Activated CD4-positive, alpha-beta T cell treated with anti-CD3 and anti-CD28 coated beads, Interleukin-2, amount 50 U/mL, for 48 hours (primary cell): ENCODE results near the gene POLR1E.
A peak's percentile ranks its signal among the peaks of the same experiment; 100 is the strongest.
"Not testable (repeated sequence)": the region's sequence is repeated elsewhere in the genome, so short reads cannot be mapped to it uniquely, and the experiment has no call there.

Experiments used
- DNase-seq, 2 experiments: peaks; one replicate each; pipeline ENCODE4 v3.0.0-alpha.2; 2020

Gene POLR1E

DNA sequence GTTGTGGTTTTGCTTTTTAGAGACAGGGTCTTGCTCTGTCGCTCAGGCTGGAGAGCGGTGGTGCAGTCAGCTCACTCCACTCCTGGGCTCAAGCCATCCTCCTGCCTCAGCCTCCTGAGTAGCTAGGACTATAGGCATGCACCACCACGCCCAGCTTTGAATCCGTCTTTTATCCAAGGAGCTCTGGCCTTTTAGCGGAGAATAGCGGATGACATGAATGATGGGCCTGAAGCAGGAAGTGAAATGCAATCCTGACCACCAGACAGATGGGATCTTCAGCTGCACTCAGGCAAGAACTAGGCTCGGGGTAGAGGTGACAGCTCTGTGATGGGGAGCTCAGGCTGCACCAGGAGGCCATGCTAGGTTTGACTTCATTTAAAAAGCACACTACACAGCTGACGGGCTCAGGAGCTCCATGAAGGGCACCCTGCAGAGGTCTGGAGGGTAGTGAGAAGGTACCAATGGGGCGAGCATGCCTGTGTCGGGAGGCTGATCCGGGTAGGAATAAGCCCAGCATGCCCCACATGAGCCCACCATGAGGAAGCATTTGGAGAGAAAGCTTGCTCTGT, 21.9 kb downstream of the POLR1E start:
- no peak for DNase-seq

DNA sequence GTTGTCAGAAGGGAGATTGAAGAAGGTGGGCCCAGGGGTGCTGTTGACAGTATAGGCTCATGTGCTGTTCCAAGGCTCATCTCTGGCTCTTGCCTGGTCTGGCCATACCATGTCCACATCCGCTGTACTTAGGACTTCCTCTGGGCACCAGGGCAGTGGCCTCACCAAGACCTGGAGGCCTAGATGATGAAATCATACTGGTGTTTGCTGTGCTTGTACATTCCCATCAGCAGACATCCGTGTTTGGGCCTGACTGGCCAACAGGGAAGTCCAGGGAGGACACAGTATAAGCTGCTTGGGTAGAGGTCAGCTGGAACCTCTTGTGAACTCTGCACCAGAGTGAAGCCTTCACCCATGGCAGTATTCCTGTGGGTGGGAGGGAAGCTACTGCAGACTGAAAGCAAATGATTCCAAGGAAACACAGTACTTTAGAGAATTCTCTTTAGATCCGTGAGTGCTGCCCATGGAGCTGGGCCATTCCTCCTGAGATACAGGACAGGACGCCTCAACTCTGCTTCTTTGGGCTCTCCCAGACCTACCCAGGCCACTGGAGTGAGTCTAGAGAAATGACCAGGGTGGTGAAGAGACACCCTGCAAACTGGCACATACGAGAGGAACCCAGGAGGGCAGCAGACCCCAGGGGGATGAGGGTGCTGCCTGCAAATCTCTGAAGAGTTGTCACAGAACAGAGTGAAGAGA, 22.5 kb downstream of the POLR1E start:
- DNase-seq: no peak

DNA sequence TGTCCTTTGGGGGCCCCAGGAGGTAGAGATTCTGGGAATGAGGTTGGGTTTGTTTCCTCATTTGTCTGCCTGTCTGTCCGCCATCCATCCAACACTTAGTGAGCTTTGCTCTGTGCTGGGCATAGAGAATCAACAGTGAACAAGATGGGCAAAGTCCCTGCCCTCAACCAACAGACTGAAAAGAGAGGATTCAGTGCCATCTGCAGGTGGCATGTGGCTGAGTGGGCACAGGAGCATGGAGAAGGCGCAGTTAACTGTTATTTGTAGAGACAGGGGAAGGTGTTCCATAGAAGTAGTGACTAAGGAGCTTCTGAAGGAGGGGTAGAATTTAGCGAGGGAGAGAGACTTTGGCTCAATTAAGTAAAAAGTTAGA, 23.1 kb downstream of the POLR1E start:
- no peak for DNase-seq

DNA sequence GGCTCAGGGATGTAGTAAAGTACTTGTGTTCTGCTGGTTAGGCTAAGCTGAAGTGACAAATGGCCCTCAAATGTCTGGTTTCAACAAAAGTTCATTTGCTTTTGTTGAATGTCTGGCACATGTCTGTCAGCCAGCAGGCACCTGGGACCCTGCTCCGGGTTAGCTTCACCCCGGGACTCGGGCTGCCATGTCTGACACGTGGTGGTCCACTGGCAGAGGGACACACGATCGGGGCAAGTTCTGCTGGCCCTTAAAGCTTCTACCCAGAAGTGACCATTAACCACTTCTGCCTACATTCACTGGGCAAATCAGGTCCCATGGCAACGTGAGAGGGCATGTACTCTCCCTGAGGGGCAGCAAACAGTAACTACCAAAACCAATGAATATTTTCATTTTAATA, 23.8 kb downstream of the POLR1E start:
- no peak for DNase-seq

DNA sequence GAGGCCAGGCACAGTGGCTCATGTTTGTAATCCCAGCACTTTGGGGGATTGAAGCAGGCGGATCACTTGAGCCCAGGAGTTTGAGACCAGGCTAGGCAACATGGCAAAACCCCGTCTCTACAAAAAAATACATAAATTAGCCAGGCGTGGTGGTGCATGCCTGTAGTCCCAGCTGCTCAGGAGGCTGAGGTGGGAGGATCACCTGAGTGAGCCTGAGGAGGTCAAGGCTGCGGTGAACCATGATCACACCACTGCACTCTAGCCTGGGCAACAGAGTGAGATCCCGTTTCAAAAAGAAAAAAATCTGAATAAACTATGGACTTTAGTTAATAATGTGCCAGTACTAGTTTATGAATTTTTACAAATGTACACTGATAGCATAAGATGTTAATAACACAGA, 24.3 kb downstream of the POLR1E start:
- DNase-seq: not testable (repeated sequence)

DNA sequence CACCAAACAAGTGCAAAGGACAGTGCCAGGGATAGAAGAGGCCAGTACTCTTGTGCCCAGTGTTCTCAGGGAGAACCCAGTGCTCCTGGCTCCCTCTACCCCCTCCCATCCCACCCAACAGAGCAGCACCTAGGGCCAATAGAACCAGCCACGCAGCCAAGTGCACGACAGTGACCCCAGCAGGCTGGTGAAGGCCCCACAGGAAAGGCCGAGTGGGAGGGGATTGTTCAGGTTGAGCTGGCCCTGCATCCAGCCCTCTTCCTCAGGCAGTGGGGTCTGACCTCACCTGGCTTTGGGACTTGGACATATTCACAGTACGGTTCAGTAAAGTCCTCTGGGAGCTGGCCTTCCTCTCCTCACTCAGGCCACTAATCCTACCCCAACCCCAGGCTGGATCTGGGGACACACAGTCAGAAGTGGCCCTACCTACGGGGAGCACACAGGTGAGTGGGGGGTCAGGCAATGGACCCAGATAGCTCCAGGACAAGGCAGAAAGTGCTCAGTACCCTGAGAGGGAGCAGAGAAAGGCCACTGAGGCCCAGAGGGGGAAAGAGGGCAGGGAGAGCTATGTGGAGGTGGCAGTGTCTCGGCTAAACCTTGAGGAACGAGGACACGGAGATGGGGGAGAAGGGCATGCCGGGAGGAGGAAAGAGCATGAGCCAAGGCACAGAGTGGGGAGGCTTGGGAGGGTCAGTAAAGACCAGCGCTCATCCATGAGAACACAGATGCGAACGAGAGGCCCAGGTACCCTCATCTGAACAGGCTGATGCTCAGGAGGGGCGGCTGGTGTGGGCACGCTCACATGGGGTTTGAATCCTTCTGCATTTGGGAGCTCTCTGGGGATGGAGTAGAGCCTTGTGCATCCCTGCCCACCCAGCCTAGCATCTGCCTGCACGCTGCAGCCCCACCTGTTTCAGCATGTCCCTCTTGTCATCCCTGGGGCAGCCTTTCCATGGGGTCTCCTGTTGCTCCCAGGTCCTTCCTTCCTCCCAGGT, 25.6 kb downstream of the POLR1E start:
- DNase-seq: no peak

DNA sequence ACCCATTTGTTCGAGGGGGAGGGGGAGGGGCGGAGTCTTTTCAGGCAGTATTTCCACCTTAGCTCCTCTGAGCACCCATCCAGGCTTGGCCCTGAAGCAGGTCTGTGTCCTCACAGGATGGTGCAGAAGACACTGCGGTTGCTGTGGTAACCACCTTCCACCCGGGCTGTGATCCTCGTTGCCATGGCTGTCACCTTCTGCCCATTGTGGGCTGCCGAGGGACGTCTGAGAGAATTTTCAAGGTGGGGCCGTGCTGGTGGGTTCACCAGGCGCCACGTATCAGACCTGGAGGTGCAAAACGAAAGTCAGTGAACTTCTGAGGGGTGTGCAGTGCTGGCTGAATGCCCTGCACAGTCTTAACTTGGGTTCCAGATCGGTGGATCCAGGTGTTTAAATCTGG, 26.7 kb downstream of the POLR1E start:
- DNase-seq: no peak

DNA sequence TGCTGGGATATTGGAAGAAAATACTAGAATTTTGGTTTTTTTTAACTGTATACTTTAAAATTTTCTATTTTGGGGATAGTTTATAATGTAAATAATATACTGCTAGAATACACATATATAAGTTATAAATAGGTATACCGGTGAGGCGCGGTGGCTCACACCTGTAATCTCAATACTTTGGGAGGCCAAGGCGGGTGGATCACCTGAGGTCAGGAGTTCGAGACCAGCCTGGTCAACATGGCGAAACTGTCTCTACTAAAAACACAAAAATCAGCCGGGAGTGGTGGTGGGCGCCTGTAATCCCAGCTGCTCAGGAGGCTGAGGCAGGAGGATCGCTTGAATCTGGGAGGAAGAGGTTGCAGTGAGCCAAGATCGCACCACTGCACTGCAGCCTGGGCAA, 28.7 kb downstream of the POLR1E start:
- DNase-seq: not testable (repeated sequence)

DNA sequence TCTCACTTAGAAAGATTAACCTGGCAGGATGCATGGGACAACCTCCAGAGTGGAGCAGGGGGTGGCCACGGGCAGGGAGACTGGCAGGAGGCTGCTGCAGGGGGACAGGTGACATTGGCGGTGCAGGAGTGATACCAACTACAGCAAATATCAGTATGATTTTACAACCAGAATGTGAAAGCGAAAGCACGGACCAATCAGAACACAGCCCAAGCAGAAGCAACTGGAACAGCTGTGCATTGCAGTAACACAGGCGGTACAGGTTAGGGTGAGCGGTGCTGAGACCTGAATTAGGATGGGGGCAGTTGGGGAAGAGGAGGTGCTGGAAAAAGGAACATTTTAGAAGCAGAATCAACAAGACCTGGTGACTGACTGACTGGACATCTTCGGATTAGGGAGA, 29.3 kb downstream of the POLR1E start:
- DNase-seq: no peak

DNA sequence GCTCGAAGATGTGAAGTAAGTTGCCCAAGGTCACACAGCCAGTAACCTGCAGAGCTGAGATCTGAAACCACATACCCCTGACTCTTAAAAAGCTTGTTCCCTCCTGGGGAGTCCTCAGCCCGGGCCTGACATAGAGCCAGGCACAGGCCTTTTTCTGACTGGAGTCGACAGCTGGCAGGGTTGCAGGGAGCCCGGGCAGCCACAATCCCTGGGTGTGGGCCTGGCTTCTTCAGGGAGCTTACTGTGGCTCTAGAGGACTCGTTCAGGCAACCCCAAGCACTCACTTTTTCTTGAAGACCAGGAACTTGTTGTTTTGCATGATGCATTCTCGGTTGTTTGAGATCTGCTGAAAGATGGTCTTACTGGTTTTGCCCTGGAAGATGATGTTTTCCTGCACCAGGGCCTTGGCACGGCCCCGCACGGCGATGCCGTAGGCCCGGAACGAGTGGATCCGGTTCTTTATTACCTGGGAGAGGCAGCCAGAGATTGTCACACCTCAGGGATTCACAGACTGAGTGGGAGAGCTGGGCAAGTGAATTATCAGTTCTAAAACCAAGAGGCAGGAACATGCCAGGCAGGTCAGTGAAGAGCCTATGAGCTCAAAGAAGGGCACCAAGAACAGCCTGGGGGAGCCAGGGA, 30.0 kb downstream of the POLR1E start:
- DNase-seq: no peak

DNA sequence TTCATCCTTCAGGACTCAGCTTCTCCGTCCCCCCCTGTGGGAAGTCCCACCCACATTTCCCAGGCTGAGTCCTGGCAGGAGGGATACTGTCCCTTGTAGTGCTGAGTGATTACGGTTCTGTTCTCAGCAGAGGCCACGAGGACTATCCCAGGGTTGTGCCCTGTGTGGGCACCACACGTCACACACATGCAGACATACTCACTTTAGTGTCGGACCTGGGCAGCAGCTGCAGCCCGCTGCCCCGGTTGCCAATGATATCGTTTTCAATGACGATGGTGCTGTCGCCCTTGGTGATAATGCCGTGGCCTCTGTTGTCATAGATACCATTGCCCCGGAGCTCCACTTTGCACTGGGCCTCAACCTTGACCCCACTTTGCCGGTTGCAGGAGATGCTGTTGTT, 32.2 kb downstream of the POLR1E start:
- no peak for DNase-seq

DNA sequence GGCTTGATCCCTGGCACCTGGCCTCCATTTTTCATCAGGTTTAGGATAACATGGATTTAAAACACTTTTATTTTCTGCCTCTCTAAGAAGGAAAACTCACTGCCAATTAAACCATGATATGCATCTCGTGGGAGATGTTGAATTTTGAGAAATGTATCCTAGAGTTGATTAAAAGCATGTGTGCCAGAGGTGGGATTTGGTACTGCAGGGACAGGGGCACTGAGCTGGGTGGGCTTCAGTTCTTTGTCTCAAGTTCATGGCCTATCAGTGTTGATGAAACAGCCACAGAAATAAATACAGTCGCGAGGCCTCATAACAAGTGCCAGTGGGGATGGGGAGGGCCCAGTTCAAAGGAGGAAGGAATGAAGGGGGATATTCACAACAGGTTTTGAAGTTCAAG, 34.9 kb downstream of the POLR1E start:
- DNase-seq: no peak

DNA sequence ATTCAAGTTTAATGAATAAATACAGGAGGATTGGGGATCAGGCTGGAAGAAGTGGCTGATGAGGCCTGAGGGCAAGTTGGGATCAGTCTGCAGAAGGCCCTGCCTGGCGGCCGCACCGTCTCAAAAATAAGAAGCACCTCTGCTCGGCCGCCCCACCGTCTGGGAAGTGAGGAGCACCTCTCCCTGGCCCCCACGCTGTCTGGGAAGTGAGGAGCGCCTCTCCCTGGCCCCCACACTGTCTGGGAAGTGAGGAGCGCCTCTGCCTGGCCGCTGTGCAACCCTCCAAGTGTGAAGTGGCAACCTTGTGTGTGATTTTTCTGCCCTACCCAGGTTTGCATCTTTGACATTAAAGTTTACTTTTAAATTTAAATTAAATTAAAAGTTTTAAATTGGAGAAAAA, 35.4 kb downstream of the POLR1E start:
- no peak for DNase-seq

DNA sequence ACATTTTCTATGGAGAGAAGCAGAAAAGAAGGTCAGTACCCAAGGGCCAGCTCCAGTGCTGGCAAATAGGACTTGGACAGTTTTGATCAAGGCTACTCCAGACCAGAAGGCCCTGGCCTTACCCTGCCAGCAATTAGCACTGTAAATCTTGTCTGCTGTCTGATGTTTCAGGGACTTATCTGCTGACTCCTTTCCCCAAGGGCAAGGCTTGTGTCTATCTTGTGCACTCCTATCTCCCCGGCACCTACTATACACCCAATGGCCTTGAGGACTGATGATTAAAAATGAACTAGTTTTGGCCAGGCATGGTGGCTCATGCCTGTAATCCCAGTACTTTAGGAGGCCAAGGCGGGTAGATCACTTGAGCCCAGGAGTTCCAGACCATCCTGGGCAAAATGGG, 37.2 kb downstream of the POLR1E start:
- no peak for DNase-seq

DNA sequence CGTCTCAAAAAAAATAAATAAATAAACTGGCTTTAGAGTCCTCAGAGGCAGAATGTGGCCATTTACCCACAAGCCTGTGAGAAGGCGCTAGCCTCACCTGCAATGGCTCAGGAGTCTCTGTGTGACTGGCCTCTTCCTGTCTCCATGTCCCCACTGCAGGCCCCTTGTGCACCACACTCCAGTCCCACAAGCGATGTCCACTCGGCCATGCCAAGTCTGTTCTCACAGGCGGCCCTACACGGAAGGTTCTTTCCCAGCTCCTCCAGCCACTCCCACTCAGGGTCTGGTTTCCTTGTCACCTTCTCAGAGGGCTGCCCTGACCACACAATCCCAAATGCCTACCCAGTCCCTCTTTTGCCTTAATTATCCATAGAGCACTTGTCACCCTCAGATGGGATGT, 38.2 kb downstream of the POLR1E start:
- no peak for DNase-seq

DNA sequence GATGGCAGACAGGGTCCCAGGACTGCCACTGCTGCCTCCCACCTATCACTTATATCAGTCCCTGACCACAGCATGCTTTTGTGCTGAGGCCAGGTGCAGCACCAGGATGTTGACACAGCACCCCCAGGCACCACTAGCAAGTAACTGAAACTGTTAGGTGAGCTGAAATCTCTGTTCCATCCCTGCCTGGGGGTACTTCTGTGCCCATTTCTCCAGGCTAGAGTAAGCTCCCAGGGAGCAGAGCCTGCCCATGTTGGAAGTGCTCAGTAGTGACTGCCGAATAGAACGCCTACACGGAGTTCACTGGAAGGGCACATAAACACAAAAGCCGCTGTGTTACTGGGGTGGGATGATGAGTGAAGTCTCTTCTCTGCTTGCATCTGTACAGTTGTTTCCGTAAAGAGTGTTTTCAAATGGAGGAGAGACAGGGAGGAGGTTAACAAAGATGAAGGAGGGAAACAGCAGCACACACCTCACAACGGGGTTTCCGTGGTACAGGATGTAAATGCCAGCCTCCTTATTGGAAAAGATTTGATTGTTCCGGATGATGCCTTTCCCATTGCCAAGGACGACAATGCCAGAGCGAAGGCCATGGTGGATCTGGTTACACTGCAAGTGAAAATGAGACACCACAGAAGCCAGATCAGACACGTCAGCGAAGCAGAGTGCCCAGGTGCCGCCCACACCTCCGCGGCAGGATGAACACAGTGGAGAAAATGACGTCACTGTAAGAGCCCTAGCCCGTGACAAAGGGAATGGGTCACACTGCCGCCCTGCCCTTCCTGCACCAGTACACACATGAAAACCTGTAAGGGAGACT, 43.1 kb downstream of the POLR1E start:
- peak; percentile 84 to 88 for DNase-seq

DNA sequence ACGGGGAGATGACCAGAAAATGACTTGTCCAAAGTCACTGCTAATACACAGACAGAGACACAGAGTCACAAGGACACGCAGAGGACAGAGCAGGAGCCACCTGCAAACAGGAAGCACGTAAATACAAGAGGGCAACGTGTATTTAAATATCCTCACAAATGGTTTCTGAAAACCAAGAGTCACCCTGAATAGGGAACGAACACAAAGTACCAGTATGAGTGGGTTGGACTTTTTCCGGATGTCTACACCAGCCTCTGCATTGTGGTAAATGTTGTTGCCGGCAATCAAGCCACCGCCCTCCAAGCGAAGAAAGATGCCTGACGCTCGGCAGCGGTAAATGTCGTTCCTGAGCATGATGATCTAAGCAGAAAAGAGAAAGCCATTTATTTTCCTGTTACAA, 46.0 kb downstream of the POLR1E start:
- peak; percentile 34 to 49 for DNase-seq

DNA sequence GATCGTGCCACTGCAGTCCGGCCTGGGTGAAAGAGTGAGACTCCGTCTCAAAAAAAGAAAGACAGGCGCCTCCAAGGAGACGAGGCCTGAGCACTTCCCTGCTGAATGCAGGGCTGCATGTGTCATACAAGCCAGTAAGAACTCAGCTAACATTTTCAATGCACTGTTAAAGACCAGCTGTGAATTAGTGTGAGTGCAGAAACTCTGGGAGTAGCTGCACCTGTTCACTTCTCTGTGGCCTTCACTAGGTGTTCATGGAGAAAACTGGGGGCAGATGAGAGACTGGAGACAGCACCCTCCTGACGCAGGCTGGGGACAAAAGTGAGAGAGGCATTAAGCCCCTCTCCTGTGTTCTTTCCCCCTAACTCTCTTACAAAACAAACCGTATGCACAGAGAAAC, 48.7 kb downstream of the POLR1E start:
- no peak for DNase-seq

DNA sequence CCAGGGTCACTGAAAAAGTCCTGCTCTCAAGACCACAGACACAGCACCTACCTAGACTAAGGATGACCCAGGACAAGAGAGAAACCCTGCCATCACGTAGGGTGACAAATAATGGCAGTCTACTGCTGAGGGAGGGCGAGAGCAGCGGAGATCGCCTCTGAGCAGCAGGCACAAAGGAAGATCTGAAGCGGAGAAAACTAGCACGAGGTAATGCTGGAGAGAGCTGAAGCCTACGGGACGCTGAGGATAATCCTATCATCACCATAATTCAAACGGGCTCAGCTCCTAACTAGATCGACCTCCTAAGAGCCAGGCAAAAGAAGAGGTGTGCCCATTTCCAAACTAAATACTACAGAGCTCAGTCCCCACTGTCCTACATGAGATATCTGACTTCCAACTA, 49.2 kb downstream of the POLR1E start:
- DNase-seq: no peak

DNA sequence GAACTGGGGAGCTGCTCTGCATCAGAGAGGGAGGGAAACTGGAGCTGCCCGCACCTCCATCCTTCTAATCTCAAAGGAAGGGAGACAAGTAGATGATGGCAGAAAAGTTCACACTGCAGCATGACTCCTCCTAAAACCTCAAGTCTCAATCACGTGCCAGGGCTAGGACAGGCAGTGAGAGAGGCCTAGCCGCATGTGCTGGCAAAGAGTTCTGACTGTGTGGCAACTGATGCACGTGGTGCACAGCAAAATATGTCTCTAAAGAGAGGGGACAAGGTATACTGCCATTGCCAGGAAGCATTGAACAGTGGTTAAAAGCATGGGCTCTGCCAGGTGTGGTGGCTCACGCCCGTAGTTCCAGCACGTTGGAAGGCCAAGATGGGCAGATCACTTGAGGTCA, 52.4 kb downstream of the POLR1E start:
- DNase-seq: no peak

DNA sequence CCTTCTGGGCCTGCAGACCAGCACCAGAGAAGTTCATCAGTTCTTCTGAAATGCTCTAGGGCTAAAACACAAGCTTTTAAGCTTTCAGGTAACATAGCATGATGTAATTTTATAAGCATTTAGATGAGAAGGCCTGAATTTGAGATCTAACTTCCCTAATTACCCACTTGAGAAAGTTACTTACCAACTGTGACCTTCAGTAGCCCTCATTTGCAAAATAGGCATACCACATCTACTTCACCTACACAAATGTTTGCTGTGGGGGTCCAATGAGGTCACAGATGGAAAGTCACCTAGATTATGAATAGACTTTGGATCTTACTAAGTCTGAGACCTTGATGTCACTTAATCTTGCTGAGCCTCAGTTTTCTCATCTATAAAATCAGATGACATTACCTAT, 53.9 kb downstream of the POLR1E start:
- no peak for DNase-seq

DNA sequence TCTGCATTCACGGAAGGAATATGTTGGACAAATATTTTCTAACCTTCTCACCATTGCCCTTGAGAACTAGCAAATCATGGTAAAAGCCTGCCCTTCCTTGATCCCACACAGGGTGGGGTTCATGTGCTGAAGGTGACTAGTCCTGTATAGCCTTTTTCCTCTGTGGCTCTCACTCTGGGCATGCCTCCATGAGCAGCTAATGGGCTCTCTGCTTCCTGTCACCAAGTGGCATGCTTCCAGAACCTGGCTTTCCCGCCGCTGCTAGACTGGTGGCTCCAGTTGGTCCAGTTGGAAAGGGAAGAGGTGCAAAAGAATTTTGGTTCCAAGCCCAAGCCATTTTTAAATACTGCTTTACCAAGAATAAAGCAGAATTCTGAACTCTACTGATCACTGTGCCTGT, 54.9 kb downstream of the POLR1E start:
- no peak for DNase-seq

DNA sequence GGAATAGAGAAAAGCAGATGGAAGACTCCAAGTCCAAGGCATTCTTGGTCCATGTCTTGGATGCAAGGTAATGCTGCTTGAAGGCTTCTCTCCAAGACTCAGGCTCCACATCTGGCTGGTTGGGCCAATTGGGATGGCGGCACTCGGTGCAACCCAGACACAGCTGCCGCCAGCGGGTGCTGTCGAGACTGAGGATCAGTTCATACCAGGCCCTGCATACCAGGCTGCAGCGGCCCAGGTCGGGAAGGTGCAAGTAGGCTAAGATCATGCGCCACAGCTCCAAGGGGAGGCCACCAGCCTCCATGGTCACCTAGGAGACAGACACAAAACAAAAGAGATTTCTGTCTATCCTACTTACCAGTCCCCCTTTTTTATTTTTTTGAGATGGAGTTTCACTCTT, 55.7 kb downstream of the POLR1E start:
- no peak for DNase-seq
